GM18867 (cell line): Measurements from ENCODE around the gene CCHCR1.

Experiments used
- ATAC-seq: cut with Tn5 transposase; IDR thresholded peaks from one replicate; pipeline ENCODE4 v1.9.1; 2021; ENCODE audit warnings: mild to moderate bottlenecking, moderate library complexity; ENCODE audit not compliant: unreplicated experiment

CCHCR1 gene

DNA sequence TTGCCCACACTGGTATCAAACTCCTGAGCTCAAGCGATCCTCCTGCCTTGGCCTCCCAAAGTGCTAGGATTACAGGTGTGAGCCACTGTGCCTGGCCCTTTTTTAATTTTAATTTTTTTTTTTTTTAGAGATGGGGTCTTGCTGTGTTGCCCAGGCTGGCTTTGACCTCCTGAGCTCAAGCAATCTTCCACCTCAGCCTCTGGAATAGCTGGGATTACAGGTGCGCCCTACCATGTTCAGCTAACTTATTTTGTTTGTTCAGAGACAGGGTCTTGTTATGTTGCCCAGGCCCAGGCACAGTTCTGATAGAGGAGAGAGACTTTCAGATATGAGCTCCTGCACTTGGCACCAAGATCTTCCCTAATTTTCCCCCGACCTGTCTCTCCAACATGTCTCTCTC, 26.9 kb downstream of the CCHCR1 start:
- no peak for ATAC-seq

GRCh38 chr6:31129130-31129529, 28.5 kb downstream of the CCHCR1 start:
- no peak for ATAC-seq

DNA sequence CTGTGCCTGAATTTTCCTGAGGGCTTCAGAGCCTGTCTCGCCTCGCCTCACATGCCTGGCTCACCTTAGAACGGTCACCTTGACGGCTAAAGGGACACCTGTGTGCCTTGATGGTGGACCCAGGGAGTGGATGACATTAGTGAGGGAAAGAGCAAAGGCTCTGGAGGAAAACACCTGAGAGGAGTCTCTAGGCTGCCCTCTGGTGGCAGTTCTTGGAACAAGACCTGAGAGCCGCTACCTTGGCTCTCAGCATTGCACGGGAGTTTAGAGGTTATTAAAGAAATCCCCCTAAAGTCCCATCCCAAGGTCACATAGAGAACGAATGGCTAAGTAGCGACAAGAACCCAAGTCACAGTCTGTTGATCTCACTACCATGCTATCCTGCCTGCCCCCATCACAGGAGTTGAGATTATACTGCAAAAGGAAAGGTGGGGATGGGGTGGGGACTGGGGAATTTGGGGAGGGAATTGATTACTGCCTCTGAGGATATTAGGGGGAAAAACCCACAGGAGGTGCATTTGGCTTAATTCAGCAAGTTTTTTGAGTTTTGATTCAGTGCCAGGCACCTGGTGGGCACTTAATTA, 29.4 kb downstream of the CCHCR1 start:
- no peak for ATAC-seq

- ATAC-seq = no peak
Measured at GRCh38 chr6:31126396-31127175, 31.0 kb downstream of the CCHCR1 start.

- no peak for ATAC-seq
Measured at GRCh38 chr6:31125586-31126363, 31.8 kb downstream of the CCHCR1 start.

DNA sequence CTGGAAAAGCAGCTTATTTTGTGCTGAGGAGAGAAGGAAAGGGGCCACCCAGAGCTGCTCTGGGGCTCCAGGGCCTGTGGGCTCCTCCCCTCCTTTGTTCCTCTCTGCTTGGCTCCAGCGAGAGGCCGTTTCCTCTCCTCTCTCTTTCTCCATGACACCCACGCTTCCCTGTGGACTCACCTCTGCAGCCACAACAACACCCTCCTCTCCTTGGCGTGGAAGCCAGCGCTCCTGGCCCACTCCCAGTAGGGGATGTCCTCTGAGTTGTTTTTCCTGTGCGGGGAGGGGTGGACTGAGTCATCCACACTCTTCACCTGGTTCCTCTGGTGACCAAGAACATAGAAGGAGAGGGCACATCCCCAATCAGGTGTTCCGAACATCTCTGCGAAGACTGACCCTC, 32.4 kb downstream of the CCHCR1 start:
- no peak for ATAC-seq

DNA sequence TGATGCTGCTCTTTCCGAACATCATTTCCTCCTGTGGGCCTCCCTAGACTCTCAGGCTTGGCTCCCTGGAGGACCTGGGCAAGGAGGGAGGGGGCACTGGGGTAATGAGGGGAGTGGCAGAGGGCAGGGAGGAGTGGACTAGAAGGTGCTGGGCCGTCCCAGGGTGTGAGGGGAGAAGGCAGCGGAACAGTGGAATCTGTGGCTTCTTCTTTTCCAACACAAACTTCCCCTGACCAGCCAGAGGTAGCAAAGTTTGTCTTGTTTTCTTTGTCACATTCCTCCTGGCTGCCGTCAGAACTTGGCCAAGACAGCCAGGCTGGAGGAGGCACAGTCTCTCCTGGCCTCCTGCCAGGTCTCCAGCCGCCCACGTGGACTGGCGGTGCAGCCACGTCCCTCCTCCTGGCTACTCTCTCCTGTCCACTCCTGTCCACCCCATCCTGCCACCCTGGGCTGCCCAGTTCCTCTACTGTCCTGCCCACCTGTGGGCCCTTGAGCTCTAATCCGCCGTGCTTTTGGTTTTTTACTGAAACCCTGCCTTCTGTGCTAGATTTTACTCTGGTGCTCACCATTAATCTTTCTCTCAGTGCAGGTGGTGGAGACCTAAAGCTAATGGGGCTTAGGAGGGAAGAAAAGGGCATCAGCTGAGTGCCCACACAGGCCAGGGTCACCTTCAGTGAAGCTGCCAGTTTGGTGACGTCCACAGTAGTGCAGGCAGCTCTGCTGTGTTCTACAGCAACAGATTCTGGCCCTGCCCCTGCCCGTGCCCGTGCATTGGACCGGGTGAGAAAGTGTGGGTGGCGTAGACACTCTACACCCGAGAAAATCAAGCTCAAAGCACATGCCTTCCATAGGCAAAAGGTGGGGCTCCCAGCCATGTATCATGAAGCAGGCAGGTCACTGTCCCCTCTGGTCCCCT, 34.6 kb downstream of the CCHCR1 start:
- ATAC-seq = no peak

GRCh38 chr6:31121131-31121790, 36.3 kb downstream of the CCHCR1 start:
- no peak for ATAC-seq

- no peak for ATAC-seq
Measured at GRCh38 chr6:31120151-31120915, 37.3 kb downstream of the CCHCR1 start, which contains the start of gene CDSN. Gene CDSN (minus strand): TSS chr6:31120446. CDS start chr6:31120419, 27 bp downstream.

GRCh38 chr6:31118178-31118577, 39.4 kb downstream of the CCHCR1 start:
- no peak for ATAC-seq

- ATAC-seq = no peak
Measured at GRCh38 chr6:31116661-31117385, 40.8 kb downstream of the CCHCR1 start.

- ATAC-seq = no peak
Measured at GRCh38 chr6:31115941-31116560, 41.6 kb downstream of the CCHCR1 start.

- ATAC-seq = no peak
Measured at GRCh38 chr6:31114970-31115849, 42.4 kb downstream of the CCHCR1 start.

DNA sequence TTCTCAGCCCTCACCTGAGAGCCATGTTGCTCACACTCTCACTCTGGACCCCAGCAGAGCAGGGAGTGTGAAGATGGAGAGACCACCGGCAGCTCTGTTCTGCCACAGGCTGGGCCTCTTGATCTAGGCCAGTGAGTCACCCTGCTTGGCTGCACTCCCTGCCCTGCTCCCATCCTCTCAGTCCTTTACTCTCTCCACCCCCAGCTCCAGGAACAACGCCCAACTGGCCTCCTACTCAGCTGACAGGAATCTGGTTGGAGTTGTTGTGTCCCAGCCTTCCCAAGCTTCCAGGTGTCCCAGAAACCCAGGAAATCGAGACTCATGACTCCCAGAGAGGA, 43.1 kb downstream of the CCHCR1 start, which contains the start of gene PSORS1C1:
Gene PSORS1C1 (plus strand): TSS at position 260 of the 338 bp plus-strand sequence. CDS start 14,833 bp downstream, outside the sequence.
- no peak for ATAC-seq

DNA sequence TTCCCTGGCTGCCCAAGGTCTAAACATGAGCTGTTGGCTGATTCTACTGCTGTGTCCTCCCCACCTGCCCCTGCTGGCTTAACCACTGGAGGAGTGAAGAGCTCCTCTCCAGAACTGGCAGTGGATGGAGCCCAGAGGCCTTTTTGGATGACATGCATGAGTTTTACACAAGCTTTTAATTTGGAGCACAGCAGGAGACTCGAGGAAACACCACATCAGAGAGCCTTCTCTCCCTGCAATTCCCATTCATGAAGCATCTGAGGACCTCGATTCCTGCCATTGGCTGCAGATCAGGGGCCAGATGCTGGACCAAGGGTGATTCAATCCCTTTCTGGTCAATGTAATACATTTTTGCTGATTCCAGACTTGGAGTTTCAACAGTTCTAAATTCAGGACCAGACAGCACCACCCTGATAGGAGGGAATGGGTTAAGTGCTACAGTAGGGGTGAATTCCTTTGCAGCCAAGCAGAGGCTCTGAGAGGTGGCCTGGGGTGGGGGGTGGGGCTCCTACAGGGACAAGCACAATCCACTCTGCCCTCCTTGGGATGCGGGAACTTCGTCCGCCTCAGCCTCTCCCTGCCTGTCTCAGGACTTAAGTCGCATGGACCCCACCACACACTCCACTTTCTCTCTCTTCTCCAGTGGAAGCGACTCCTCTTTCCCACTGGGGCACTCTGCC, 43.6 kb downstream of the CCHCR1 start:
- no peak for ATAC-seq

DNA sequence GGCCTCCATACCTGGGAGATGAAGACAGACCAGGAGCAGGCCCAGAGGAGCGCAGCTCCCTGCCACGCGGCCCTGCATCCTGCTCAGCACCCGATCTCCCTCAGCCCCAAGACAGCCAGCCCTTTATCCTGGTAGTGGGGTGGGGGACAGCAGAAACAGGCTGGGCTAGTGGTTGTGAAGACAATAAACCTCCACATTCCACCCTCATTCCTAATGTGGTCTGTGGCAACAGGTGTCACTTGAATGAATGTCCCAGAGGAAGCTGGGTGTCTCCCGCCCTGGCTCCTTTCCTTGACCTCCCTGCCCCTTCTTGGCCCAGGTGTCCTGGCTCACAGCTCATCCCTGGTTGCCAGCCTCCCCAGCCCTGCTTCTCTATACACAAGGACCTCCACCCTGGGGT, 45.1 kb downstream of the CCHCR1 start, which contains the start of gene C6orf15:
Gene C6orf15 (minus strand): TSS at position 98 of the 400 bp plus-strand sequence. CDS start 20 bp downstream, at position 78.
- no peak for ATAC-seq

DNA sequence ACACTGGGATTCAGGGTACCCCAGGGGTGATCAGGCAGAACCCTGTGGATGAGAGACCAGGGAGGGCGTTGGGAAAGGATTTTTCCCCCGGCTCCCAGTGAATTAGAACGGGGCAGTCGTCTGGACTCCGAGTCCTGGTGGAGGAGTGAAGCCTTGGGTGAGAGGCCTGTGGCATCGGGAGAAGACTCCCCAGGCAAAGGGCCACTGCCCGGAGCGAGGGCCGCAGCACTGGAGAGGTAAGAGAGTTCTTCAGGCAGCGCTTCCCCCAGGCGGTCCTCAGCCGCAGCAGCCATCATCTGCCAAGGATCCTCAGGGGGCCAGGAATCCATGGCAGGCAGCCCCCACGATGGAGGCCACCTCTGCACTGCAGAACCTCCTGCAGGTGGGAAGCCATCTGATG, 45.9 kb downstream of the CCHCR1 start:
- ATAC-seq = no peak
